HEK293 (cell line): Measurements from ENCODE around the gene ARL13A.
"Not testable (repeated sequence)": the region's sequence is repeated elsewhere in the genome, so short reads cannot be mapped to it uniquely, and the experiment has no call there.

Source experiments
- CTCF ChIA-PET: fragments of 350-600 bp; formaldehyde crosslinking; extraction: SDS; loops from one replicate; lab custom pipeline; 2021; ENCODE audit warnings: antibody characterized with exemption; lab: Yijun Ruan, JAX
- POLR2A ChIA-PET: fragments of 300-600 bp; formaldehyde crosslinking; extraction: SDS; loops from one replicate; lab custom pipeline; 2020; ENCODE audit warnings: antibody characterized with exemption, inconsistent platforms; lab: Yijun Ruan, JAX
- H3K27ac ChIP-seq: fragments of 200-500 bp; sonication (Bioruptor generic); 2 replicates; pipeline ENCODE4 v1.5.1; 2014; ENCODE audit warnings: low read depth, low read length, control low read depth, inconsistent platforms; ENCODE audit errors: extremely low read depth
- H3K36me3 ChIP-seq, 2 experiments: fragments of 200-500 bp in 1 of 2; sonication (Bioruptor generic) in 1 of 2; 1 replicate in 1 of 2; 2 replicates in 1 of 2; pipeline ENCODE4 v1.5.1; 2014 to 2017; ENCODE audit warnings: inconsistent platforms in 2 of 2, low read length in 2 of 2; ENCODE audit not compliant: control insufficient read depth in 2 of 2, insufficient read depth in 1 of 2
- H3K4me1 ChIP-seq: fragments of 200-500 bp; sonication (Bioruptor generic); 2 replicates; pipeline ENCODE4 v1.5.1; 2014; ENCODE audit warnings: mild to moderate bottlenecking, low read length, inconsistent platforms; ENCODE audit not compliant: control insufficient read depth, insufficient read depth
- H3K4me3 ChIP-seq: 2 replicates; pipeline ENCODE4 v1.5.1; 2011; ENCODE audit warnings: low read depth, mild to moderate bottlenecking, control low read depth, low read length, moderate library complexity
- H3K9me3 ChIP-seq: fragments of 200-500 bp; sonication (Bioruptor generic); 2 replicates; pipeline ENCODE4 v1.5.1; 2014; ENCODE audit warnings: low read depth, low read length, inconsistent platforms; ENCODE audit not compliant: control insufficient read depth, insufficient read depth
- BCL11A ChIP-seq: fragments of 450-650 bp; formaldehyde crosslinking; IDR thresholded peaks from 2 replicates; pipeline ENCODE4 v1.5.1; 2016; ENCODE audit warnings: low read depth, missing biosample characterization, missing genetic modification characterization
- TSHZ1 ChIP-seq: fragments of 450-650 bp; formaldehyde crosslinking; IDR thresholded peaks from 2 replicates; pipeline ENCODE4 v1.5.1; 2016; ENCODE audit warnings: missing biosample characterization, missing genetic modification characterization, borderline replicate concordance
- ZBTB21 ChIP-seq: fragments of 450-650 bp; formaldehyde crosslinking; IDR thresholded peaks from 2 replicates; pipeline ENCODE4 v1.5.1; 2017; ENCODE audit warnings: missing biosample characterization, missing genetic modification characterization
- ZBTB7A ChIP-seq: fragments of 450-650 bp; formaldehyde crosslinking; IDR thresholded peaks from 2 replicates; pipeline ENCODE4 v1.5.1; 2016; ENCODE audit warnings: low read depth, missing biosample characterization, missing genetic modification characterization
- ZFP37 ChIP-seq: fragments of 450-650 bp; formaldehyde crosslinking; IDR thresholded peaks from 2 replicates; pipeline ENCODE4 v1.5.1; 2016; ENCODE audit warnings: missing biosample characterization, missing genetic modification characterization
- ZNF121 ChIP-seq: fragments of 450-650 bp; formaldehyde crosslinking; IDR thresholded peaks from 2 replicates; pipeline ENCODE4 v1.5.1; 2016; ENCODE audit warnings: missing biosample characterization, missing genetic modification characterization
- ZNF24 ChIP-seq: fragments of 450-650 bp; formaldehyde crosslinking; IDR thresholded peaks from 2 replicates; pipeline ENCODE4 v1.5.1; 2016; ENCODE audit warnings: missing biosample characterization, missing genetic modification characterization
- ZNF266 ChIP-seq: fragments of 450-650 bp; formaldehyde crosslinking; IDR thresholded peaks from 2 replicates; pipeline ENCODE4 v1.5.1; 2016; ENCODE audit warnings: missing biosample characterization, missing genetic modification characterization, low read depth
- ZNF274 ChIP-seq, 2 experiments: fragments of 200-500 bp in 1 of 2; fragments of 450-650 bp in 1 of 2; sonication (Bioruptor generic) in 1 of 2; formaldehyde crosslinking in 1 of 2; IDR thresholded peaks; 2 replicates each; pipeline versions ENCODE4 v1.5.1 to v1.6.1; 2014 to 2016; ENCODE audit warnings: borderline replicate concordance in 1 of 2, inconsistent platforms in 1 of 2, low read length in 1 of 2, missing biosample characterization in 1 of 2, missing genetic modification characterization in 1 of 2
- ZNF473 ChIP-seq: fragments of 450-650 bp; formaldehyde crosslinking; IDR thresholded peaks from 2 replicates; pipeline ENCODE4 v1.5.1; 2017; ENCODE audit warnings: missing biosample characterization, missing genetic modification characterization
- ZNF544 ChIP-seq: fragments of 450-650 bp; formaldehyde crosslinking; IDR thresholded peaks from 2 replicates; pipeline ENCODE4 v1.5.0; 2017; ENCODE audit warnings: missing biosample characterization, missing genetic modification characterization
- ZNF560 ChIP-seq: fragments of 450-650 bp; formaldehyde crosslinking; IDR thresholded peaks from 2 replicates; pipeline ENCODE4 v1.5.1; 2017; ENCODE audit warnings: missing biosample characterization, missing genetic modification characterization, borderline replicate concordance
- ZNF624 ChIP-seq: fragments of 450-650 bp; formaldehyde crosslinking; IDR thresholded peaks from 2 replicates; pipeline ENCODE4 v1.5.1; 2017; ENCODE audit warnings: missing biosample characterization, missing genetic modification characterization

ARL13A gene

DNA sequence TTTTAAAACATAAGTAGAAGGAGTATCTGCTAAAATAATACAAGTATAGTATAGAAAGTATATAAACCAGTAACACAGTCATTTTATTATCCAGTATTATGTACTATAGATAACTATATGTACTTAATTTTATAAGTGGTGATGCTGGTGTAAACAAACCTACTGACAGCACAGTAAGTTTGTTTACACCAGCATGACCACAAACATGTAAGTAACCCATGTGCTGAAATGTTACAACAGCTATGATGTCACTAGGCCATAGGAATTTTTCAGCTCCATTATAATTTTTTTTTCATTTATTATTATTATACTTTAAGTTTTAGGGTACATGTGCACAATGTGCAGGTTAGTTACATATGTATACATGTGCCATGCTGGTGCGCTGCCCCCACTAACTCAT is 42.5 kb downstream of the ARL13A start:
- H3K36me3 ChIP-seq: peaks cover 24 to 46% of the 10 kb centered on the region in 2 experiments
- H3K9me3 ChIP-seq, POLR2A ChIA-PET, H3K4me1 ChIP-seq, H3K4me3 ChIP-seq, CTCF ChIA-PET, H3K27ac ChIP-seq: not testable (repeated sequence)

DNA sequence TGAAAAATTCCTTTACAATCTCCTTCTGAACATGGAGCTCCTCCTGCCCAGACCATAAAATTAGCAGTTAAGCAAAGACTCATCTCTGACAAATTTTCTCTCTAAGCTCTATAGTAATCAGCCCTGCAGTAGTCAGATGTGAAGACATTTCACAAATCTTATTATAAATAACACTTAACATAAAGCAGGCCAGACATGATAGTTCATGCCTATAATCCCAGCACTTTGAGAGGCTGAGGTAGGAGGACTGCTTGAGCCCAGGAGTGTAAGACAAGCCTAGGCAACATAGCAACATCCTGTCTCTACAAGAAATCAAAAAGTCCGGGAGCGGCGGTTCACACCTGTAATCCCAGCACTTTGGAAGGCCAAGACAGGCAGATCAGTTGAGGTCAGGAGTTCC is 52.5 kb downstream of the ARL13A start:
- TF ChIP-seq BCL11A (no peak), ZFP37 (tag by site-specific recombination) (no peak), ZNF473 (tag by site-specific recombination) (no peak)
- Histone ChIP-seq H3K36me3 (peaks cover 13 to 57% of the 10 kb centered on the region in 2 experiments; a peak in 2 of 3 replicates), H3K9me3 (no peaks in the 10 kb centered on the region), H3K27ac (no peak overlapping the region), H3K4me3 (no peak overlapping the region), H3K4me1 (no peaks in the 10 kb centered on the region)
- ChIA-PET CTCF (no interaction called here), POLR2A (no interaction called here)

GRCh38 chrX:101025126-101025525 is 55.6 kb downstream of the ARL13A start:
- CTCF ChIA-PET: interaction anchor here (1.2 kb wide), 1 partner anchor 262 kb away, joined by 5 read pairs; no protein-coding TSS in a partner anchor
- Histone ChIP-seq H3K36me3 (peaks cover 0 to 48% of the 10 kb centered on the region in 2 experiments; a peak in 2 of 3 replicates), H3K9me3 (no peaks in the 10 kb centered on the region), H3K4me1 (no peaks in the 10 kb centered on the region), H3K4me3 (no peak overlapping the region), H3K27ac (no peak overlapping the region)
- POLR2A ChIA-PET: no interaction called here
- no peak for TF ChIP-seq ZNF266 (tag by site-specific recombination)
- TF ChIP-seq ZNF121 (tag by site-specific recombination): no peak
- TF ChIP-seq ZNF544 (tag by site-specific recombination): no peak
- no peak for TF ChIP-seq ZBTB21
- TF ChIP-seq ZBTB7A (tag by site-specific recombination): no peak
- TF ChIP-seq ZNF274 (IDR thresholded peaks at IDR 0.05; ENCODE audit: low read length): no peak
- TF ChIP-seq ZNF274 (tag by site-specific recombination; IDR thresholded peaks at IDR 0.05; ENCODE audit: borderline replicate concordance): no peak
- TF ChIP-seq TSHZ1 (tag by site-specific recombination): no peak
- no peak for TF ChIP-seq ZNF24 (tag by site-specific recombination)
- TF ChIP-seq, all 188 proteins: peak for 0

DNA sequence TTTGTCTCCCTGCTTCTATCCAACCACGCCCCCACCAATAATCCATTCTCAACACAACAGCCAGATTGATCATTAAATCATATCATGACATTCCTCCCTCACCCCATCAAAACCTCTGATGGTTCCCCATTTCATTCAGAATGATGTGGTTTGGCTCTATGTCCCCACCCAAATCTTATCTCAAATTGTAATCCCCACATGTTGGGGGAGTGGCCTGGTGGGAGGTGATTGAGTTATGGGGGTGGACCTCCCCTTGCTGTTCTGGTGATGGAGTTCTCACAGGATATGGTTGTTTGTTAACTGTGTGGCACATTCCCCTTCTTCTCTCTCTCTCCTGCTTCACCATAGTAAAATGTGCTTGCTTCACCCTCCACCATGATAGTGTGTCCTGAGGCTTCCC is 59.1 kb downstream of the ARL13A start:
- H3K4me3 ChIP-seq: no peak overlapping the region
- no peaks in the 10 kb centered on the region for H3K9me3 ChIP-seq
- H3K27ac ChIP-seq: no peak overlapping the region
- H3K36me3 ChIP-seq: peaks cover 10 to 28% of the 10 kb centered on the region in 2 experiments; a peak in 2 of 3 replicates
- ChIA-PET CTCF (no interaction called here), POLR2A (no interaction called here)
- H3K4me1 ChIP-seq: no peaks in the 10 kb centered on the region
- TF ChIP-seq ZNF624 (no peak), ZNF560 (tag by site-specific recombination) (no peak)
